ENCODE data around the gene PDE10A. TPM values are rescaled to one million over a fixed set of nuclear protein-coding genes. Genes with fewer than 3 reads are reported as not detected.

PDE10A gene
- total and polyA plus RNA-seq, 2 of the 4 experiments (the other 2 are of a cell fraction), result 3.4 to 12.4 TPM

- H4K20me1 ChIP-seq (ENCODE audit: insufficient read depth, low read length), result peaks cover 4% of the 10 kb centered on the region; the same call in 1 of the 2 replicates
- H2BK5ac ChIP-seq (ENCODE audit: low read depth, low read length, poor library complexity, severe bottlenecking), result peak overlapping the region; percentile 98
- H3K4me2 ChIP-seq (ENCODE audit: low read depth, low read length), result peak overlapping the region; percentile 96; the same call in 1 of the 2 replicates
- H3K9me1 ChIP-seq (ENCODE audit: insufficient read depth, low read length), result peaks cover 13% of the 10 kb centered on the region; the same call in 1 of the 2 replicates
- ATAC-seq (ENCODE audit: low read depth), result peak; percentile 73
- intact Hi-C loops (cut with micrococcal nuclease) (loop anchor here (5.0 kb wide), 3 partner anchors 54 to 91 kb away; partner anchors contain the start of gene PDE10A), in situ Hi-C loops (cut with MboI; ENCODE audit: low sequenced_read_pairs) (no loop called here), dilution Hi-C loops (cut with HindIII; ENCODE audit: low sequenced_read_pairs, unreplicated experiment) (no loop called here)
- peak overlapping the region; percentile 67; the same call in 1 of the 2 replicates for H3K4ac ChIP-seq (ENCODE audit: low read depth, low read length)
- peak overlapping the region; percentile 87 for H2BK120ac ChIP-seq (ENCODE audit: low read depth, low read length)
- BruUV-seq (replicated peaks), result no TSS peak
- H2BK15ac ChIP-seq (ENCODE audit: low read depth, low read length), result no peak overlapping the region
- peak overlapping the region in 1 of 2 experiments; percentile 76; a peak in 1 of 4 replicates for H4K8ac ChIP-seq (ENCODE audit: low read depth in 2 of 2, low read length in 2 of 2)
- no peak overlapping the region for H3K4me3 ChIP-seq (ENCODE audit: insufficient read depth, low read depth, low read length)
- H3K36me3 ChIP-seq (ENCODE audit: control insufficient read depth, insufficient read depth, low read length), result no peaks in the 10 kb centered on the region
- H3K27ac ChIP-seq (ENCODE audit: insufficient read depth, low read length), result 0 out of 2 replicates have a peak overlapping the region, but pooled peaks have one; percentile 18
- TF ChIP-seq POLR2A (IDR thresholded peaks at IDR 0.05; ENCODE audit: low read depth, low read length) (peak; percentile 2; the same call in 1 of the 2 replicates), USF2 (IDR thresholded peaks at IDR 0.05; ENCODE audit: low read depth, low read length) (no peak)
- H3K14ac ChIP-seq (replicated peaks; ENCODE audit: low read depth, low read length), result peak overlapping the region; percentile 59; the same call in 1 of the 2 replicates
- H4K5ac ChIP-seq (ENCODE audit: low read depth, low read length), result peak overlapping the region; percentile 9; the same call in 1 of the 2 replicates
- peak; percentile 76 for DNase-seq
- peaks cover 19% of the 10 kb centered on the region for H3K4me1 ChIP-seq (ENCODE audit: control insufficient read depth, insufficient read depth, low read length)
- H2BK20ac ChIP-seq (ENCODE audit: low read depth, low read length), result peak overlapping the region; percentile 76; the same call in 1 of the 2 replicates
- no peak overlapping the region for H4K91ac ChIP-seq (ENCODE audit: insufficient read depth, low read depth, low read length)
- ChIA-PET CTCF (interaction anchor here (1.5 kb wide), 1 partner anchor 57 kb away, joined by 4 read pairs; no protein-coding TSS in a partner anchor), POLR2A (ENCODE audit: unreplicated experiment) (no interaction called here)
- no peaks in the 10 kb centered on the region for H3K9me3 ChIP-seq (ENCODE audit: control insufficient read depth, insufficient read depth, low read length)
- H2AK9ac ChIP-seq (replicated peaks; ENCODE audit: low read depth, low read length, poor library complexity), result no peak overlapping the region
- H3K18ac ChIP-seq (ENCODE audit: low read depth, low read length), result peak overlapping the region; percentile 93; the same call in 1 of the 2 replicates
- H3K79me1 ChIP-seq (ENCODE audit: low read depth in 1 of 2, low read length in 2 of 2), result peaks cover 12 to 39% of the 10 kb centered on the region in 2 experiments; a peak in 3 of 4 replicates
- no peak overlapping the region for H3K9ac ChIP-seq (ENCODE audit: low read depth, low read length)
- no CpG with 5 or more reads among the region's 3 CpGs for WGBS, 2 experiments (ENCODE audit: extremely low coverage in 2 of 2, insufficient read length in 1 of 2)
- H2AFZ ChIP-seq (replicated peaks; ENCODE audit: low read length, poor library complexity), result no peak overlapping the region
- no peak overlapping the region for H2AK5ac ChIP-seq (ENCODE audit: low read depth, low read length)
- peak overlapping the region; percentile 52; the same call in 1 of the 2 replicates for H3K56ac ChIP-seq (ENCODE audit: extremely low read depth, insufficient read depth, low read length)
- H3K27me3 ChIP-seq (ENCODE audit: control insufficient read depth, insufficient read depth, low read length), result no peaks in the 10 kb centered on the region
- peak overlapping the region; percentile 79 for H3K23ac ChIP-seq (ENCODE audit: low read depth, low read length)
Observed at GRCh38 chr6:165571721-165572132, 91.3 kb downstream of the PDE10A start.
